ENCODE measurements around the gene ABLIM3. TPM values are rescaled to one million over a fixed set of nuclear protein-coding genes. Genes with fewer than 3 reads are reported as not detected.

Gene ABLIM3
- total RNA-seq, 1 donor from 2014 or later = 2.4 TPM

- Mint-ChIP-seq H3K27me3 (ENCODE audit: low read depth) (no peaks in the 10 kb centered on the region), H3K9me3 (no peaks in the 10 kb centered on the region), H3K4me1 (peaks cover 5% of the 10 kb centered on the region), H3K36me3 (ENCODE audit: low read depth) (no peaks in the 10 kb centered on the region), H3K27ac (ENCODE audit: unreplicated experiment) (no peak overlapping the region), H3K4me3 (no peak overlapping the region)
- DNase-seq (ENCODE audit: low read depth, low spot score) = no peak
- TF ChIP-seq CTCF (conservative IDR thresholded peaks at IDR 0.05) = no peak
Measured at GRCh38 chr5:149227168-149227826, 86.0 kb downstream of the ABLIM3 start.

- Mint-ChIP-seq H3K36me3 (ENCODE audit: low read depth) (no peaks in the 10 kb centered on the region), H3K27me3 (ENCODE audit: low read depth) (peaks cover 9% of the 10 kb centered on the region), H3K4me3 (no peak overlapping the region), H3K4me1 (peaks cover 5% of the 10 kb centered on the region), H3K9me3 (no peaks in the 10 kb centered on the region), H3K27ac (ENCODE audit: unreplicated experiment) (no peak overlapping the region)
- peak; percentile 70 for TF ChIP-seq CTCF (conservative IDR thresholded peaks at IDR 0.05)
- no peak for DNase-seq (ENCODE audit: low read depth, low spot score)
Measured at GRCh38 chr5:149228618-149229297, 87.5 kb downstream of the ABLIM3 start.

GRCh38 chr5:149229298-149229937, 88.1 kb downstream of the ABLIM3 start:
- DNase-seq (ENCODE audit: low read depth, low spot score) = no peak
- no peaks in the 10 kb centered on the region for H3K36me3 Mint-ChIP-seq (ENCODE audit: low read depth)
- H3K27me3 Mint-ChIP-seq (ENCODE audit: low read depth) = peaks cover 13% of the 10 kb centered on the region

GRCh38 chr5:149235841-149236240, 94.5 kb downstream of the ABLIM3 start:
- no peaks in the 10 kb centered on the region for H3K4me1 Mint-ChIP-seq
- H3K4me3 Mint-ChIP-seq = no peak overlapping the region
- H3K27me3 Mint-ChIP-seq (ENCODE audit: low read depth) = peaks cover 33% of the 10 kb centered on the region
- no peak for TF ChIP-seq CTCF (conservative IDR thresholded peaks at IDR 0.05)
- no peak for DNase-seq (ENCODE audit: low read depth, low spot score)
- no peaks in the 10 kb centered on the region for H3K36me3 Mint-ChIP-seq (ENCODE audit: low read depth)
- no peaks in the 10 kb centered on the region for H3K9me3 Mint-ChIP-seq
- H3K27ac Mint-ChIP-seq (ENCODE audit: unreplicated experiment) = no peak overlapping the region

More at GRCh38 chr5:149229298-149229937, 88.1 kb downstream of the ABLIM3 start:
- no peak for TF ChIP-seq CTCF (conservative IDR thresholded peaks at IDR 0.05)
- H3K4me3 Mint-ChIP-seq = no peak overlapping the region
- H3K27ac Mint-ChIP-seq (ENCODE audit: unreplicated experiment) = no peak overlapping the region
- no peaks in the 10 kb centered on the region for H3K9me3 Mint-ChIP-seq
- peaks cover 5% of the 10 kb centered on the region for H3K4me1 Mint-ChIP-seq

- Mint-ChIP-seq H3K36me3 (ENCODE audit: low read depth) (no peaks in the 10 kb centered on the region), H3K27ac (ENCODE audit: unreplicated experiment) (no peak overlapping the region), H3K27me3 (ENCODE audit: low read depth) (peaks cover 40% of the 10 kb centered on the region), H3K9me3 (no peaks in the 10 kb centered on the region), H3K4me1 (no peaks in the 10 kb centered on the region), H3K4me3 (no peak overlapping the region)
- DNase-seq (ENCODE audit: low read depth, low spot score) = no peak
- no peak for TF ChIP-seq CTCF (conservative IDR thresholded peaks at IDR 0.05)
Measured at GRCh38 chr5:149237662-149238061, 96.4 kb downstream of the ABLIM3 start.
